HG02678 (cell line): Measurements from ENCODE around the gene TAF1B.

Source experiments
- ATAC-seq: cut with Tn5 transposase; IDR thresholded peaks from one replicate; pipeline ENCODE4 v1.9.1; 2021; ENCODE audit warnings: mild to moderate bottlenecking, moderate library complexity; ENCODE audit not compliant: unreplicated experiment

TAF1B gene

DNA sequence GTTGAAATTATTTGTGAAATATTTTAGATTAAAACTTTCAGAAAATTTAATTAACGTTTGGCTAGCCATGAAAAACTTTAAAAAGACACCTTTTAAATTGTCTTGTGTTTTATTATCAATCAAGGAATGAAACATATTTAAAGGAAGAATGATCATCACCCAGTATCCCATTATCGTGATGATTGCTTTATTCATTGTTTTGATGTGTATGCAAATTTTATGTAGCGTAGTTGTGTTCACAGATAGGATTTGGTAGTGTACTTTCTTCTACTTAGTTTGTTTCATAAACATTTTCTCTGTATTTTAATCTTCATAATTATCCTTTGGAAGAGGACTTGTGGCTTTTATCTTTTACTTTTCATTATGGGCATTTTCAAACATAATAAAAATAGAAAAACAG, 116.0 kb downstream of the TAF1B start:
- no peak for ATAC-seq

DNA sequence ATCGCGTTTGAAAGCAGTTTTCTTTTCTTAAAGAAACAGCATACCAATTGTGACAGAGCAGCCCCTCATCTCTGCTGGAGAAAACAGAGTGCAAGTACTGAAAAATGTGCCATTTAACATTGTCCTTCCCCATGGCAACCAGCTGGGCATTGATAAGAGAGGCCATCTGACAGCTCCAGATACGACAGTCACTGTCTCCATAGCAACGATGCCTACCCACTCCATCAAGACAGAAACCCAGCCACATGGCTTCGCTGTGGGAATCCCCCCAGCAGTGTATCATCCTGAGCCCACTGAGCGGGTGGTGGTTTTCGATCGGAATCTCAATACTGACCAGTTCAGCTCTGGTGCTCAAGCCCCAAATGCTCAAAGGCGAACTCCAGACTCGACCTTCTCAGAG, 117.7 kb downstream of the TAF1B start:
- no peak for ATAC-seq

DNA sequence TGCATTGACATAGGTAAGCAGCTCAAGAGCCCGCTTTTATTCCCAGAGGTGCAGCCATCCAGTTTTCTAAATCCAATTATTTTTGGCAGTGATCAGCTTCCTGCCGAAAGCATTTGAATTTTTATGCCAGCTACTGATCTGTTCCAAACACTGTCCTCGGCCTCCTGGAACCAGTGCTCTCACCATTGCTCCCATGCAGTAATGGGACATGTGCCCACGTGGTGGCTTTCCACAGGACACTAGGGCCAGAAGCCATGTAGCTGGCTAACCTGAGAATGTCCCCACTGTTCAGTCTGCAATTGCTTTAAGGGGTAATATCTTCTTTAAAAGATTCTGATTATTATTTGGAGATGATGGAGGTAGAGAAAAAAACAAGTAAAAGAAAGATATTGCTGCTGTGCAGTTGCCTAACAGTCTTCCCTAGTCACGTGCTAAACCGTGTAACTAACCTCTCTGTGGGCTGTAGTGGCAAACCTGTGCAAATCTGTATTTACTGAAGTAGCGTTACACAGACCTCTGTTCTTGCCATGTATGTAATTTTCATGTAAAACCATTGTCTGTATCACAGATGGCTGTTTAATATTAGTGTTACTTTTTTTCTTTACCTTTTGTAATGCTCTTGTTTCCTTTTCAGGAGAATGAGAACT, 121.2 kb downstream of the TAF1B start:
- ATAC-seq, result no peak

DNA sequence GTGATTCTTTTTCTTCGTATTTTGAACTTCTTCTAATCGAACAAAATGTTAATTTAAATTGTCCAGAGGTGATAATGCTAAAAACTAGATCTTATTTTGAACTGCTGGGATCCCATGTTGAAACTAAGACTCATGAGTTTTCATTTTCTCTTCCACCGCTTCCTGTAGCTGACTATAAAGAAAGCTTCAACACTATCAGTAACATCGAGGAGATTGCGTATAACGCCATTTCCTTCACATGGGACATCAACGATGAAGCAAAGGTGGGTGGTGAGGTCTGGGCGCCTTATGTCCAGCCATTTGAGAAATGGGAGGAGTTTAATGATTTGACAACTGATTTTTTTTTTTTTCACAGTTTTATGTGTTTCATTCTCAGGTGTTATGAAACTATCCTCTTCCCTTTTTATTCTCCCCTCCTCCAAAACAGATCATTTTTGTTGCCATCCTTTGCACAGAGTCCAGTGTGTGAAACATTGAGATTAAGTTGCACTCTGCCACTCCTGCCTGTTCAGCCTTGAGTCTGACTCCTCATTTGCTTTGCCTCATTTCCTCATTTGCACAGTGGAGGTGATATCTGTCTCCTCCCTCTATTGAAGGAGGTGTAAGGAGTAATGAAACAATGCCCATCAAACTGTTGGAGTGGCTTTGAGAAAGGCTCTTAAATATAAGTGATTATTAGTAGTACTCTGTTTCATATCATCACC, 122.0 kb downstream of the TAF1B start:
- ATAC-seq, result no peak

DNA sequence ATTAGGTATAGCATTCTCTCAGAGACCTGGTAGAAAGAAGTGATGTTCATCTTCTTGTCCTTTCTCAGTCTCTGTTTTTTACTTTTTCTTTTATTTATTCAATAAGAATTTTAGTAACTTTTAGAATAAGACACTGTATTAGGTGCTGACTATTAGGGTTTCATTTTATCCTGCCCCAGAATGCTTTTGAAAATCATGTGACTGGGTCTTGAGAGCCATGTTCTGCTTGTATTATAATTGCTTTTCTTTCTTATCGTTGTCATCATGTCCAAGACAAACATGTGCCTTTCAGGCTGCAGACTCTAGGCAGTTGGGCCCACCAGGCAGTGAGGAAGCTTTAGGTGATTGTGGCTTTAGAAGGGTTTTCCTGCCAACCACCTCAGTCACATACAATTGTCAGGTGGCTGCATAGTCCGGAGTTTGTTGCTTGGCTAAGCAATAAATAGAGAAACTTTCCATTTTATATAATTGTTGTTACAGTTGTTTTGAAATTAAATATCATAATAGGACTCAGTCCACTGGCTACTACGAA, 123.3 kb downstream of the TAF1B start:
- no peak for ATAC-seq

DNA sequence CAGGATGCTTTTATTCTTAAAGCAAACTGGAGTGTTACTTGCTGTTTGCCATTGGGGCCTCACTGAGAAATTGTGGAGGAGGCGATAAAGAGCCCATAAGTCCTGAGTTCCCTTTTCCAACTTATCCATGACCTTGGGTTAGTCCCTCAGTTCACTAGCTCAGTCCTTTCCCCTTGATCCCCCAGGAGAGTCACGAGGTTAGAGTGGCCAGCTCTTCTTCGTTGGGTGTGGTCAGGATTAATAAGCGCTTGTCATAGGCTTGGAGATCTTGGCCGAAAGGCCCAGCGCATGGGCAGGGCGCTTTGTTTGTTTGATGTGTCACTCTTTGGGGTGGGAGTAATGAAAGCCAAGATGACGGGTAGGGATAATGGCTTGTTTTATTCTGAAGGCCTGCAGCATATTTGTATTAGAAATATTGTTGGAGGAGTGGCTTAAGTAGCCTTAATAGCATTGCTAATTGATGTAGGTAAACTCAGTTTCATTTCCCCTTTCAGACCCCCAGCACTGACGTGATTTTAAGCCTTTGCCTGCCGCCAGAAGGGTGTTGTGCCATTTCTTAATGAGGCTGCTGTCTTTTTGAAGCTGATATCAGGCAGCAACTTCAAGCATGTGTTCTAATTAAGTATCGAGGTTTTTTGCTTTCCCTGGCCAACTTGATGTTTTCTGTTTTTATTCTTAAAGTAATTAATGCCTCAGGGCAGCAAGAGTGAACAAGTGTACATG, 123.9 kb downstream of the TAF1B start:
- ATAC-seq, result peak; percentile 56

DNA sequence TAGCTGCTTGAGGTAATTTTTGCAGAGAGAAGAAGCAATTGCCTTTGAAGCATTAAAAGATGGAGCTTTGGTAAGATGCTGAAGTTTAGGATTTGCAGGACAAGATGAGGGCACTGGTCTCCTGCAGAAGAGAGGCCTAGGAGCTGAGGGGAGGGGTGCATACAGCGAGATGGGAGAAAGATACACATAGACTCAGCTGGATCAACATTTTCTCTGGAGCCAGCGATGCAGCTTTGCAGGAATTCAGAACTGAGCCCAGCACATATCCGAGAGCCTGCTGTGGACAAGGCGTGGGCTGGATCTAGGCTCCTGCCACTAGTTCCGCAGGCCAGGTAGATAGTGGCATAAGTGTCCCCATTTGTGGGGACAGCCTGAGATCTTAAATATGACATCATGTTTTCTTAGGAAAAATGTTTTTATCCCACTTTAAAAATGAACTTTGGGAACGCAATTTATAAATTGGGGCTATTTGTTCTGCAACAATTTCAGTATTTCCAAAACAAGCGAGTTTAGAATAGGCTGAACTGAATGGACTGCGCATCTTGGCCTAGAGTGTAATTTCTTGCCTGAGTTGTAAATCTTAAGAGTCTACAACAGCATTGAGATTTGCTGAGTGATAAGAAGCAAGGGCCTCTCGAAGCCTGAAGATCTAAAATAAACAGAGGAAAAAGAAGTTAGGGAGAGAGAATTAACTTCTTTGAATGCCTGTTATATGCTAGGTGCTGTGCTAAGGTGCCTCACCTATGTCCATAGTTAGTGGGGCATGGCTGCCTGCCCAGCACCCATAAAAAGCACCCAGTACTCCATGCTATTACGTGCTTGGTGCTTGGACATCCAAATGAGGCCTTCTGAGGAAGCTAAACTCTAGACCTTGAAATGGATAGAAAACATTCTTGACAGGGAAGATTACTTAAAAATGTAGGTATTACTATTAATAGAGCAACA, 125.6 kb downstream of the TAF1B start:
- no peak for ATAC-seq

DNA sequence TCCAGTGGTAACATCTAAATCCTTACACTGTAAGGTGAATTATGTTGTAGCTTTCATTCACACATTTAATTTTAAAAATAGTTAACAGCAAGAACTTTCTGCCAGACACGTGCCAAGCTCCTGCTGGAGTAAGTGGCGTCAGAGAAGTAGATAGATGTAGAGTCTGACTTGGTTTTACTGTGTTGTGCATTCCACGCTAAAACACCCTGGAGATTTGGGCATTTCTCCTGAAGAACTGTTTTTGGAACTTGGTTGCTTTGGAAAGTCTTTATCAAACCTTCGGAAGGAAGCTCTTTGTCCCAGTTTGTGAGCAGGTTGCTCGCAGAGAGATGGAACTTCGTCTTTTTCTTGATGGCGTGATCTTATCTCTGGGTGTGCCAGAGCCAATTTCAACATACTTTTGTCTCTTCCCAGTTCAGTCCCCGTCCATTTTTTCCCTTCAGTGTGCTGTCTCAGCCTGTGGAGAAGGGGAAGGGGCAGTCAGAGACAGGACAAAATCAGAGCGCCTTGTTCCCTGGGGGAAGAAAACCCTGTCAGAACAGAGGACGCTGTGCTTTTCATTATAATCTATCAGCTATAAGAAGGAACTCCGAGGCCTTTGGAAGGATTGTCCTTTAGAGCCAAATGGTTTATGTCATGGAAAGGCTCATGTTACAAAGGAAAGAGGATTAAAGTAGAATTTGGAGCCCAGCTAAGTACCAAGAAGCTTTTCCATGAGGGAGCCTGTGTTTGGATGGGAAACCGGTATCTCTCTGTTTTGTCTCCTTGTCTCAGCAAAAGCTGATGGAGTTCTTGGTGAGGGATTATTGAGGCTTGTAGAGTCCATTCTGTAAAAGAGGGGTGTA, 127.1 kb downstream of the TAF1B start:
- ATAC-seq, result no peak

DNA sequence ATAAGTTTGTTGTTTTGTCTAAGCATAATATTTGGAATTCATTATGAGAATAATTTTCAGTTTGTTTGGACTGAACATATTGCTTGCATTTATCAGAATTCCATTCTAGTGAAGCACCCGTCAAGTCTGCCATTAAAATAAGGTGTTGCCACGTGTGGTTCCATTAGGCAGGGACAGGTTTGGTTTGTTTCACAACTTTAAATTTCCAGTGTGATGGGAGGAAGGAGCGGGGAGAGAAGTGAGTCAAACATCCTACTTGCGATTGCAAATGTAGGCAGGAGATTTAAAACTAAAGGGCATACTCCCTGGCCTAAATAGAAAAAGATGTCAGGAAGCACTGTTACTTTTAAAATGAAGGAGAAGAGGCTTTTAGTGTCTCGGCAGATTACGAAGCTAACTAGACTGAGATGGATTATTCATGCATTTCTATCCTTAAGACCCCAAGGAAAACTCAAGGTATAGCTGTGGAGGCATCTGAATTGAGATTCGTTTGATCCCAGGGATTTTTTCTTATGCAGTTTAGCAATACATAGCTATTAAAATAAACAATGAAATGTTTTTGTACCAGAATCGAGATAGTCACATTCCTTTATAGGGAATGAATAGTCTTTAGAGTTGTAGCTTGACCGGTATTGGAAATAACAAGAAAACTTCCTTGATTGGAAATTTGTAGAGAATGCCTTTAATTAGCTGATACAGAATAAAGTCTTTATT, 128.0 kb downstream of the TAF1B start:
- no peak for ATAC-seq

DNA sequence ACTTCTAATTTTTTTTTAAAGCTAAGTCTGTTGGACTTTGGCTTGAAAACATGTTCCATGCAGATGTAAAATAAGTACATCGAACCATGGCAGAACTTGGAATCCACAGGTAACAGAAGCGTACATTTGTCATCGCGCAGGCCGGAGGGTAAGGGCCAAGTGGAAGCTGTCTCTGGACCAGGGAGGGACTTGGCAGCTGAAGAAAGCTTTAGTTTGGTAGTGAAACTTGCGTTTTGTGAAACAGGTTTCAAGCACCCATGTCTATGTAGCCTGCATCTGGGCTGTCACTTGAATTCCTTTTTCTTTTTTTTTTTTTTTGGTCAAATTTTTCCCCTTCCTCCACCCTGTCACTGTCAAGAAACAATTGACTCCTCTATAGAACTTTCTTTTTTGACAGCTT, 128.6 kb downstream of the TAF1B start:
- ATAC-seq, result no peak

DNA sequence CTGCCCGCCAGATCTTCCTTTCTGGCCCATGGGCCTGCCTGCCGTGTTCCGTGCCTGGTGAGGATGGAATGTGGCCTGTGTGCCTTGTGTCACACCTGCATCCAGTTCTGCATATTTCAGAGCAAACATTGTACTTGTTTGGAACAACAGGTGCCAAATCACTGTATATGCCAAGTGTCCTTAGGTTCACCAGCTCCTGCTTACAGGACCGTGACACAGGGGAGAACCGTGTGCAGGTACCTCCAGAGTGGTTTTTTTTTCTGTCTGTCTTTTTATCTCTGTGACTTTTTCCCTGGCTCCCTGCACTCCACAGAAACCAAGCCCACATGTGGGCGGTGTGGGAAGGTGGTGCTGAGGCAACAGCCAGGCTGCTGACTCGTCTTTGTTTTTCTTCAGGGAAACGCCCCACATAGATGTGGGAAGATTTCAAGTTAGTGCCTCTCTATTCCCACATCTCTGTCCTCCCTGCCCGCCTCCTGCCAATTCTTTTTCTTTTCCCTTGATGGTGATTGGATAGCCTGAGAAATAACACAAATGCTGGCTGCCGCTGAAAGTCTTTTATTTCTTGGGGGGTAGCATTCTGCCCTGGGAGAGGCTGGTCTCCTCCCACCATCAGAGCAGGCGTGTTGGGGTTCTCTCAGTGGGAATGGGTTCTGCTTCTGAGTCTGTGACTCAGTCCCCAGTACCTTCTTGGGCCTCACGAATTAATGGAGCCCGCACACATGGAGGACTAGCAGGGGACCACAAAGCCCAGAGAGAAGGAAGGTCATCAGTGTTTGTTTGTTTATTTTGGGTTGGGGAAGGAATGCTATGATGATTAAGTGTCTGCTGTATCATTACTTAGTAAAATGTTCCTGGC, 129.6 kb downstream of the TAF1B start:
- no peak for ATAC-seq

DNA sequence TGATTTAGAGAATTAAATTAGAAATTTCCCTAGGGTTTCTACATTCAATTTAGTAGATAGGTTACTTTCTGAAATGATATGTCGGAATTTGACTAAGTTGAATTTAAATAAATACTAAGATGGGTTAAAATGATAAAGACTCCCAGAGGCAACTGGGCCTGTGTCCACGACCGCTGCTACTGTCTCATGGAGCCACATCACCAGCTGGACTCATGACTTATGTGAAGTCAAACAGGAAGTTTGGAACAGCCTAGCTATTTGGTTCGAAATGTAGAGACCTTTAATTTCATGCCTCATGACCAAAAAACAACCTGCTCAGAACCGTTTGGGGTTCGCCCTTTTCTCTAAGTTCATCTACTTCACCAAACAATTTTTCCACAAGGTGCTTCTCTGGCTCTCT, 130.4 kb downstream of the TAF1B start:
- ATAC-seq, result no peak

DNA sequence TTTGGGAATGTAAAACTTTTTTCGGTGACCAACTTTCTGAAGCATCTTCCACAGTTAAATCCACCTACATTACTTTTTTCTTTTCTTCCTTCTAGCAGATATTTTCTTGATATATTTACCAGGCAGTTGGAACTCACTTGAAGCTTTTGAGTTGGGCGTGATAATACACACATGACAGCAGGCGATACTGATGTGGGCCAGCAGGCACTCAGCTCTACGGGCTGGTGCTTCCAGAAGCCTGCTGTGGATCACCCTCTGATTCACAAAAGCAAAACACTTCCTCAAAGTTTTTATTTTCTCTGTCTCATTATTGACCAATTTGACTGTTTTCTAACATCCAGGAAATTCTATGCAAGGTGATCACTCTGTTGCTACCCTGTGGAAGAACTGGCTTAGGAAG, 131.1 kb downstream of the TAF1B start:
- no peak for ATAC-seq

DNA sequence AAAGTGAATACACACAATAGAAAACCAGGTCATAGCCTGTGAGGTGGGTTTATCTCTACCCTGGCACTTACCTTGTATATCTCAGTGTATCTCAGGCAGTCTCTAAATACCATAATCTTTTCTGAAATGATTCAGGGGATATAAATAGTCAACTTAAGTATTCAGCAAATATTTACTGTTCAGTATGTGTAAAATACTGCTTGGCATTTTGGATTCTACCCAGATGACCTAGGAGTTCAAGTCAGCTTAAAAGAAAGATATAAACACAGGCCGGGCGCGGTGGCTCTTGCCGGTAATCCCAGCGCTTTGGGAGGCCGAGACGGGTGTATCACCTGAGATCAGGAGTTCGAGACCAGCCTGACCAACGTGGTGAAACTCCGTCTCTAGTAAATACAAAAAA, 132.1 kb downstream of the TAF1B start:
- ATAC-seq, result no peak

DNA sequence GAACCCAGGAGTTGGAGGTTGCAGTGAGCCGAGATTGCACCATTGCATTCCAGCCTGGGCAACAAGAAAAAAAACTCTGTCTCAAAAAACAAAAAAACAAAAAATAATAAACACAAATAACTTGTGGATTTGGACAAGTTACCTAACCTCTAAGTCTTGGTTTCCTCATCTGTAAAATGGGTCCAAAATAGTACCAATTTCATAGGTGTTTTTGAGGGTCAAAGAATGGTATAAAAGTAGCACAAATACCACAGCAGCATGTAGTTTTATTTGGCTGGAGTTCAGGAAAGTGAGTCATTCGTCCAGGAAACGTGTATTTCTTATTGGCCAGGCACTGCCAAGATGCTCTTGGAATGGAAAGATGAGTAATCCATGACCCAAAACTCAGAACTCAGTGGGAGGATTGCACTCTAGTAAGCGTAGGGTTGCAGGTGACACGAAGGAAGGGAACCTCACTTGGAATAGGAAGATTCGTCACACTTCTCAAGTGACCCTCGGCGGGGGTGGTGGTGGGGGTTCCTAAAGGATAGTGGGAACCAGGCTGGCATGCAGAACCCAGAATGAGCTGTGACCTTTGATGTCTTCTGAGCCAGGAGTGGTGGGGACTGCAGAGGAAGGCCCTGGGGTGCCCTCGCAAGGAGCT, 132.7 kb downstream of the TAF1B start:
- no peak for ATAC-seq

DNA sequence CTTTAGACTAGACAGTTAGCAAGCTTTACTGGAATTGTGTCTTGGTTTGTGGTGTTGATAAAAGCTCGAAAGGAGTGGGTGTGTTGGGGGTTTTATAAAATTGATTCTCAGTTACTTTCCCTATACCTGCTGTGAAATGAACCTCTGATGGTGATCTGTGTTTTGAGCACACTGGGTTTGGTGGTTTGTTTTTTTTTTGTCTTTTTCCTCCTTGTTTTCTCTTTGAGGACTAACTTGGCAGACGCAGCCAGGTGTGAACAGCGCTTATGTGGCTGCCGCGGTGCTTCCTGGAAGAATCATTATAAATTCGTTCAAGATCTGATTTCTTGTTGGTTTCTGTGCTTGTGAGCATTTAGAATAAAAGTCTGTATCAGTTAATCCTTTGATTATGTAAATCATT, 136.7 kb downstream of the TAF1B start:
- ATAC-seq, result no peak

DNA sequence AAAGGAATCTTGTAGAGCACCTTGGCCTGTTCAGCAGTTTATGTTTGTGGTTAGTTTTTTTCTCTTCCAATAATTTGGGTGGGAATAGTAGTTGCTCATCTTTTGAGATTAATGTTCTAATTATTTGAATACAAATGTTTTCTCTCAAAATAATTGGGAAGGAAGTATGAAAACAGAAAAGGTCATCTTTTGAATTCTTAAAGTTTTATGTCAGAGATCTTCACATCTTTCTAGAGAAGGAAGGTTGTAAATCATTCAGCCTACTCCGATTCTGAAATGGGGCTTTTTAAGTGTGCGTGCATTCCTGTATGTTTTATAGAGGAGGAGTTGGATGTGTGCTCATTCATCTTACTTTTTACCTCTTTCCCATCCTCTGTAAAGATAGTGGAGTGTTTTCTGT, 137.2 kb downstream of the TAF1B start:
- no peak for ATAC-seq

DNA sequence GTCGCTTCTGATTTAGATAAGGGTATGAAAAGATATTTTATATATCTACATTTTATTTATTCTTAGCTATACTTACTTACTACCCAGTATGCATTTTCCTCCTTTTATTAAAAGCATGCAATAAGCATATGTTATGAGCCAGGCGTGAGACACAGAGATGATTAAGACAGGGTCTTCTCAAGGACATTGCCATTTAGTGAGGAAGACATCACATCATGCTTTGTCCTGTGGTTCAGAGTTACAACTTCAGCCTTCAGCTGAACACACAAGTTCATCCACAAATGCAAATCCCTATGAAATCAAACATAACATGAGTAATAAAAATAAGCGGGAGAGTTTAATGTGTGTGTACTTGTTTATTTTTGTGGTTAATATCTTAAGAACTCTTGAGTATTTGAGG, 138.4 kb downstream of the TAF1B start:
- no peak for ATAC-seq
